CD4-positive, alpha-beta T cell treated with Interferon gamma for 1 hour (primary cell): Measurements from ENCODE around the gene GJC1.

ENCODE experiments used
- DNase-seq: peaks from one replicate; pipeline ENCODE4 v3.0.0-alpha.2; 2020

GJC1 gene

GRCh38 chr17:44797802-44798201, 32.3 kb downstream of the GJC1 start:
- no peak for DNase-seq

GRCh38 chr17:44796731-44797130, 33.4 kb downstream of the GJC1 start:
- DNase-seq = no peak

GRCh38 chr17:44795928-44796327, 34.2 kb downstream of the GJC1 start:
- no peak for DNase-seq

GRCh38 chr17:44795421-44795820, 34.7 kb downstream of the GJC1 start:
- no peak for DNase-seq

GRCh38 chr17:44794851-44795413, 35.2 kb downstream of the GJC1 start:
- DNase-seq = peak; percentile 38

GRCh38 chr17:44793885-44794842, 35.9 kb downstream of the GJC1 start:
- no peak for DNase-seq

GRCh38 chr17:44792276-44792675, 37.8 kb downstream of the GJC1 start:
- no peak for DNase-seq

- DNase-seq = no peak
Observed at GRCh38 chr17:44788139-44788538, 41.9 kb downstream of the GJC1 start.

- DNase-seq = no peak
Observed at GRCh38 chr17:44787271-44787940, 42.7 kb downstream of the GJC1 start.

- DNase-seq = no peak
Observed at GRCh38 chr17:44786551-44787081, 43.5 kb downstream of the GJC1 start.

GRCh38 chr17:44785921-44786320, 44.2 kb downstream of the GJC1 start:
- DNase-seq = no peak

- DNase-seq = no peak
Observed at GRCh38 chr17:44782326-44782850, 47.7 kb downstream of the GJC1 start.

GRCh38 chr17:44781551-44782325, 48.3 kb downstream of the GJC1 start:
- DNase-seq = no peak

- DNase-seq = no peak
Observed at GRCh38 chr17:44780845-44781480, 49.1 kb downstream of the GJC1 start.

- DNase-seq = no peak
Observed at GRCh38 chr17:44780161-44780560, 49.9 kb downstream of the GJC1 start.

GRCh38 chr17:44779211-44780025, 50.7 kb downstream of the GJC1 start:
- peak; percentile 74 for DNase-seq

GRCh38 chr17:44778656-44779210, 51.4 kb downstream of the GJC1 start:
- no peak for DNase-seq

- no peak for DNase-seq
Observed at GRCh38 chr17:44777394-44778348, 52.4 kb downstream of the GJC1 start.

- no peak for DNase-seq
Observed at GRCh38 chr17:44776628-44777393, 53.3 kb downstream of the GJC1 start.
